Activated CD8-positive, alpha-beta memory T cell treated with anti-CD3 and anti-CD28 coated beads, Interleukin-2, amount 50 U/mL, for 24 hours (primary cell): ENCODE results near the gene SCAMP3.

ENCODE experiments used
- DNase-seq: peaks from one replicate; pipeline ENCODE4 v3.0.0-alpha.2; 2020; ENCODE audit errors: extremely low read depth

Gene SCAMP3

GRCh38 chr1:155285631-155286044 lies 23.5 kb upstream of the SCAMP3 start:
- DNase-seq: no peak

GRCh38 chr1:155285063-155285462 lies 22.9 kb upstream of the SCAMP3 start:
- DNase-seq: no peak

- DNase-seq: no peak
Measured at GRCh38 chr1:155284476-155284875, 22.3 kb upstream of the SCAMP3 start.

GRCh38 chr1:155282488-155283091 lies 20.4 kb upstream of the SCAMP3 start:
- DNase-seq: no peak

GRCh38 chr1:155279268-155279667 lies 17.1 kb upstream of the SCAMP3 start:
- no peak for DNase-seq

- no peak for DNase-seq
Measured at GRCh38 chr1:155278689-155279160, 16.6 kb upstream of the SCAMP3 start.

GRCh38 chr1:155277902-155278688 lies 15.9 kb upstream of the SCAMP3 start:
- peak; percentile 33 for DNase-seq

- DNase-seq: peak; percentile 94
Measured at GRCh38 chr1:155277070-155277901, 15.1 kb upstream of the SCAMP3 start, which contains the start of gene HCN3. Gene HCN3 (plus strand): TSS chr1:155277463. CDS start chr1:155277591, 128 bp downstream.

GRCh38 chr1:155273343-155274245 lies 11.4 kb upstream of the SCAMP3 start, which contains the start of gene CLK2:
Gene CLK2 (minus strand): TSS chr1:155273504. CDS start chr1:155270977, 2,527 bp downstream.
- DNase-seq: peak; percentile 88

- no peak for DNase-seq
Measured at GRCh38 chr1:155272466-155273342, 10.5 kb upstream of the SCAMP3 start.

- DNase-seq: no peak
Measured at GRCh38 chr1:155269381-155269780, 7.2 kb upstream of the SCAMP3 start.

GRCh38 chr1:155268630-155269029 lies 6.5 kb upstream of the SCAMP3 start:
- no peak for DNase-seq

- DNase-seq: no peak
Measured at GRCh38 chr1:155267373-155267772, 5.2 kb upstream of the SCAMP3 start.

GRCh38 chr1:155266553-155266952 lies 4.4 kb upstream of the SCAMP3 start:
- DNase-seq: no peak

- no peak for DNase-seq
Measured at GRCh38 chr1:155263067-155263466, 907 bp upstream of the SCAMP3 start.

- DNase-seq: no peak
Measured at GRCh38 chr1:155261493-155261851, 688 bp downstream of the SCAMP3 start.

GRCh38 chr1:155260276-155260675 lies 1.9 kb downstream of the SCAMP3 start:
- DNase-seq: no peak

- no peak for DNase-seq
Measured at GRCh38 chr1:155256058-155256852, 5.9 kb downstream of the SCAMP3 start.
